Epithelial cell of proximal tubule (primary cell): ENCODE results near the gene TMEM214. TPM values are rescaled to one million over a fixed set of nuclear protein-coding genes. Genes with fewer than 3 reads are reported as not detected.

Experiments
- DNase-seq: peaks from one replicate; pipeline ENCODE4 v3.0.0-alpha.2; 2011; ENCODE audit warnings: low read depth
- H3K4me3 ChIP-seq: 2 replicates; pipeline ENCODE4 v1.5.1; 2011; ENCODE audit warnings: low read depth, mild to moderate bottlenecking, low read length
- CTCF ChIP-seq: conservative IDR thresholded peaks from 2 replicates; pipeline ENCODE4 v1.5.1; 2012; ENCODE audit warnings: low read depth, mild to moderate bottlenecking, low read length
- total RNA-seq: library from RNA; depleted of rRNA; stranded (reverse); fragments of >200 nt; gene quantifications from 2 replicates; pipeline ENCODE4 v1.2.3, GENCODE V29; 2015

Gene TMEM214
- total RNA-seq, 1 donor from 2014 or later = 11.2 TPM

GRCh38 chr2:27079233-27080139 is 46.7 kb downstream of the TMEM214 start:
- no peak for TF ChIP-seq CTCF
- H3K4me3 ChIP-seq = no peak overlapping the region
- DNase-seq = no peak

DNA sequence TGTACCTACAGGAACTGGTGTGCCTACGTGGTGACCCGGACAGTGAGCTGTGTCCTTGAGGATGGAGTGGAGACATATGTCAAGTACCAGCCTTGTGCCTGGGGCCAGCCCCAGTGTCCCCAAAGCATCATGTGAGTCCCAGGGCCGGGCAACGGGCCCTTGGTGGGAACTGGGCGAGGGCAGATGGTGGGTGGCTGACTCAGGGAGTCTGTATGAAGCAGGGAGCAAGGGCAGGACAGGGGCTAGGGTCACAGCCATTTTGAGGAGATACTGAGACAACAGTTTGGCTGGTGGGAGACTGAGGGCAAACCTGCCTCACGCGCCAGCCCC is 47.3 kb downstream of the TMEM214 start:
- no peak for TF ChIP-seq CTCF
- H3K4me3 ChIP-seq = no peak overlapping the region
- no peak for DNase-seq

- no peak overlapping the region for H3K4me3 ChIP-seq
- no peak for DNase-seq
- no peak for TF ChIP-seq CTCF
These were observed 47.8 kb downstream of the TMEM214 start for GRCh38 chr2:27080603-27080936.

GRCh38 chr2:27081984-27082772 is 49.4 kb downstream of the TMEM214 start:
- no peak for DNase-seq
- no peak for TF ChIP-seq CTCF
- no peak overlapping the region for H3K4me3 ChIP-seq

DNA sequence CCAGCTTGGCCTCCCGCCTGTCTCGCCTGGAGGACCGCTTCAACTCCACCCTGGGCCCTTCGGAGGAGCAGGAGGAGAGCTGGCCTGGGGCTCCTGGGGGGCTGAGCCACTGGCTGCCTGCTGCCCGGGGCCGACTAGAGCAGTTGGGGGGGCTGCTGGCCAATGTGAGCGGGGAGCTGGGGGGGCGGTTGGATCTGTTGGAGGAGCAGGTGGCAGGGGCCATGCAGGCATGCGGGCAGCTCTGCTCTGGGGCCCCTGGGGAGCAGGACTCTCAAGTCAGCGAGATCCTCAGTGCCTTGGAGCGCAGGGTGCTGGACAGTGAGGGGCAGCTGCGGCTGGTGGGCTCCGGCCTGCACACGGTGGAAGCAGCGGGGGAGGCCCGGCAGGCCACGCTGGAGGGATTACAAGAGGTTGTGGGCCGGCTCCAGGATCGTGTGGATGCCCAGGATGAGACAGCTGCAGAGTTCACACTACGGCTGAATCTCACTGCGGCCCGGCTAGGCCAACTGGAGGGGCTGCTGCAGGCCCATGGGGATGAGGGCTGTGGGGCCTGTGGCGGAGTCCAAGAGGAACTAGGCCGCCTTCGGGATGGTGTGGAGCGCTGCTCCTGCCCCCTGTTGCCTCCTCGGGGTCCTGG is 50.1 kb downstream of the TMEM214 start:
- no peak for TF ChIP-seq CTCF
- DNase-seq = no peak
- no peak overlapping the region for H3K4me3 ChIP-seq

DNA sequence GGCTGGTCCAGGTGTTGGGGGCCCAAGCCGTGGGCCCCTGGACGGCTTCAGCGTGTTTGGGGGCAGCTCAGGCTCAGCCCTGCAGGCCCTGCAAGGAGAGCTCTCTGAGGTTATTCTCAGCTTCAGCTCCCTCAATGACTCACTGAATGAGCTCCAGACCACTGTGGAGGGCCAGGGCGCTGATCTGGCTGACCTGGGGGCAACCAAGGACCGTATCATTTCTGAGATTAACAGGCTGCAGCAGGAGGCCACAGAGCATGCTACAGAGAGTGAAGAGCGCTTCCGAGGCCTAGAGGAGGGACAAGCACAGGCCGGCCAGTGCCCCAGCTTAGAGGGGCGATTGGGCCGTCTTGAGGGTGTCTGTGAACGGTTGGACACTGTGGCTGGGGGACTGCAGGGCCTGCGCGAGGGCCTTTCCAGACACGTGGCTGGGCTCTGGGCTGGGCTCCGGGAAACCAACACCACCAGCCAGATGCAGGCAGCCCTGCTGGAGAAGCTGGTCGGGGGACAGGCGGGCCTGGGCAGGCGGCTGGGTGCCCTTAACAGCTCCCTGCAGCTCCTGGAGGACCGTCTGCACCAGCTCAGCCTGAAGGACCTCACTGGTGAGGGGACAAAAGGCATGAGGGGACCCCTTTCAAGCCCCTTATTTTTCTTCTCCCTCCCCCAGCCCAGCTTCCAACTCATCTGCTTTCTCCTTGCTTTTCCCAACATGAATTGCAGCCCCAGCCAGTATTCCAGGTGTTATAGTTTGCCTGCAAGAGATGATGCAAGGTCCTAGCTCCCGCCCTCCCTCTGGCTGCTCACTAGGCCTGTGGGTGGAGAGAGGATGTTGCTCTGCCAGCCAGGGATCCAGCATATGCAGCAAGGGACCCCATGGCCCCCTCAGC is 50.9 kb downstream of the TMEM214 start:
- no peak overlapping the region for H3K4me3 ChIP-seq
- no peak for TF ChIP-seq CTCF
- no peak for DNase-seq
